ENCODE data around the gene MAD1L1. TPM values are rescaled to one million over a fixed set of nuclear protein-coding genes. Genes with fewer than 3 reads are reported as not detected.

MAD1L1 gene
- total and polyA plus RNA-seq, 2 of the 8 experiments (the other 6 are each of a cell fraction or from before 2014, with no cell fraction given), result 40.4 to 44.6 TPM

DNA sequence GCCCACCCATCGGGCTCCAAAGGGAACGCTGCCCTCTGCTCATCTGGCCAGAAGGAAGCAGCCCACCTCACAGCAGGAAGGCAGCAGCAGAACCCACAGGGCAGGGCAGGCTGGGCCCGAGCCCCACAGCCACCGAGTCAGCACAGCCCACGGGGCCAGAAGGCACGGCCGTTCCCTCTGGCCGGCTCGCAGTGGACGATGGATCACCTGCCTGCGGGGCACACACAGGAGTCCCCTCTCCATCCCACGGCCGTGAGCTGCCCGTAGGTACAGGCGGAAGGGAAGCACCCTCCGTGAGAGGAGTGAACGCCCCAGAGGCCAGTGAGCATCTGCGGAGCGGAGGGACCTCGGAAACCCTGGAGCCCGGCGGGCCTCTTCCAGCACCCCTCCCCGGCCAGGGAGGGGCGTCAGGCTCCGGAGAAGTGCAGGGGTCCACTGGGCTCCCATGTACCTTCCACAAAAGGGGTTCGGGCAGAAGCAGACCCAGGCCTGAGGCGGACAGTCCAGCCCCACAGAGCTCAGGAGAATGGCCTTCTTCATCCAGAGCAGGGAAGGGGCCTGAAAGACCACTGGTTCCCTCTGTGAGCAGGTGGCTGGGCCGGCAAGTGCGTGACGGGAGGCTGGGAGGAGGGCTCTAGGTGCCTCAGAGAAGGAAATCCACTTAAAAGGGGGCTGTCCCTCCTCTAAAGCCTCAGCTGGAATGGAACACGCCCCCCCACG, 20.9 kb upstream of the MAD1L1 start:
- H4K8ac ChIP-seq (ENCODE audit: extremely low read depth, insufficient read depth, low read length), result peak overlapping the region; percentile 35; the same call in 1 of the 2 replicates
- no peak overlapping the region for H4K5ac ChIP-seq (ENCODE audit: insufficient read length, low read depth, low read length)
- no peak overlapping the region for H3K27ac ChIP-seq (ENCODE audit: low read depth, low read length)
- H3K23me2 ChIP-seq (ENCODE audit: low read depth, low read length), result no peaks in the 10 kb centered on the region
- ChIA-PET CTCF (ENCODE audit: partially characterized antibody) (interaction anchor here (0.8 to 1.7 kb wide), 3 partner anchors 44 to 94 kb away, joined by 3 to 4 read pairs (median 3); no protein-coding TSS in a partner anchor), POLR2A (ENCODE audit: partially characterized antibody) (interaction anchor here (0.9 to 3.1 kb wide), 4 partner anchors 8 to 48 kb away, joined by 4 to 11 read pairs (median 4); partner anchors contain the start of gene MAD1L1)
- no peak overlapping the region for H2AK5ac ChIP-seq (ENCODE audit: low read depth, low read length)
- H3K27me3 ChIP-seq (replicated peaks in 1 of 4; ENCODE audit: control insufficient read depth in 3 of 4, extremely low read depth in 1 of 4, insufficient read depth in 3 of 4, low read length in 3 of 4), result no peaks in the 10 kb centered on the region
- no peak overlapping the region for H2BK20ac ChIP-seq (ENCODE audit: low read length)
- no peak overlapping the region for H2BK15ac ChIP-seq (ENCODE audit: low read length)
- no peak overlapping the region for H2BK12ac ChIP-seq (ENCODE audit: low read depth, low read length)
- no peaks in the 10 kb centered on the region for H3K4me1 ChIP-seq (replicated peaks in 1 of 4; ENCODE audit: control insufficient read depth in 3 of 4, insufficient read depth in 4 of 4, low read length in 3 of 4)
- no peak overlapping the region for H3K9ac ChIP-seq (replicated peaks in 1 of 4; ENCODE audit: extremely low read depth in 1 of 4, low read depth in 3 of 4, low read length in 3 of 4)
- FAIRE-seq (no peak), DNase-seq (ENCODE audit: low read depth in 1 of 2, low spot score in 2 of 2) (no peak)
- 90% methylated on average over 27 of the region's 32 CpGs; no CpG with 5 or more reads in 1 of the 2 experiments for WGBS, 2 experiments (ENCODE audit: extremely low coverage in 1 of 2, insufficient coverage in 1 of 2, insufficient read length in 1 of 2, insufficient replicate concordance in 2 of 2, low coverage in 1 of 2, low lambda C conversion rate in 2 of 2, missing lambda C conversion rate in 1 of 2)
- H2BK5ac ChIP-seq (ENCODE audit: low read depth, low read length), result peak overlapping the region; percentile 60
- H3K36me3 ChIP-seq (ENCODE audit: control insufficient read depth in 2 of 4, insufficient read depth in 4 of 4, low read length in 3 of 4), result peaks cover 0 to 14% (median 0%) of the 10 kb centered on the region in 4 experiments; a peak in 4 of 8 replicates
- H3K9me3 ChIP-seq (ENCODE audit: insufficient read depth in 2 of 2, low read depth in 1 of 2, low read length in 1 of 2), result no peaks in the 10 kb centered on the region
- no peak overlapping the region for H3K4ac ChIP-seq (replicated peaks; ENCODE audit: insufficient read length, low read depth, low read length)
- H3K56ac ChIP-seq (replicated peaks; ENCODE audit: insufficient read length, low read depth, low read length), result no peak overlapping the region
- H3K4me2 ChIP-seq (ENCODE audit: insufficient read depth in 1 of 2, low read depth in 2 of 2, low read length in 2 of 2), result no peak overlapping the region
- no peak overlapping the region for H4K91ac ChIP-seq (replicated peaks; ENCODE audit: insufficient read length, low read length)
- H3K4me3 ChIP-seq (ENCODE audit: extremely low read depth in 1 of 4, insufficient read depth in 2 of 4, low read depth in 3 of 4, low read length in 4 of 4), result no peak overlapping the region
- H3K79me2 ChIP-seq (ENCODE audit: control insufficient read depth in 1 of 2, insufficient read depth in 2 of 2, low read length in 2 of 2), result no peaks in the 10 kb centered on the region
- no peak overlapping the region for H2BK120ac ChIP-seq (replicated peaks; ENCODE audit: low read depth, low read length)
- H3K18ac ChIP-seq (ENCODE audit: extremely low read depth, low read length), result no peak overlapping the region
- peaks cover 0 to 5% of the 10 kb centered on the region in 2 experiments for H4K20me1 ChIP-seq (replicated peaks in 1 of 2; ENCODE audit: control insufficient read depth in 1 of 2, insufficient read depth in 2 of 2, low read length in 2 of 2)
- no peak overlapping the region for H3K14ac ChIP-seq (ENCODE audit: insufficient read length)
- H3K79me1 ChIP-seq (ENCODE audit: low read depth, low read length), result no peaks in the 10 kb centered on the region
- H3K23ac ChIP-seq (ENCODE audit: insufficient read length), result no peak overlapping the region
- TF ChIP-seq POLR2AphosphoS5 (IDR thresholded peaks at IDR 0.05; ENCODE audit: low read depth, low read length) (0 out of 2 replicates have a peak, but pooled peaks have one; percentile 18), KDM1A (IDR thresholded peaks at IDR 0.05; ENCODE audit: borderline replicate concordance, low read length) (no peak)
- H2AFZ ChIP-seq (ENCODE audit: low read length), result no peak overlapping the region
